ENCODE data around the gene EPM2AIP1. TPM values are rescaled to one million over a fixed set of nuclear protein-coding genes. Genes with fewer than 3 reads are reported as not detected.

The EPM2AIP1 gene
- total and polyA plus RNA-seq, 9 of the 15 experiments (the other 6 are each of a cell fraction or from before 2014, with no cell fraction given), result 6.7 to 44.8 (median 25.2) TPM

- Histone ChIP-seq H3K36me3 (ENCODE audit: control insufficient read depth, insufficient read depth, low read length) (no peaks in the 10 kb centered on the region; the same call in 2 of the 3 replicates), H2AFZ (ENCODE audit: low read depth, low read length) (peak overlapping the region; percentile 30; the same call in 1 of the 2 replicates), H3K9me3 (replicated peaks; ENCODE audit: control insufficient read depth, insufficient read depth, low read depth, low read length) (no peaks in the 10 kb centered on the region), H3K4me1 (replicated peaks in 1 of 2; ENCODE audit: control insufficient read depth in 2 of 2, insufficient read depth in 2 of 2, low read length in 2 of 2) (peaks cover 28 to 44% of the 10 kb centered on the region in 2 experiments), H3K79me2 (ENCODE audit: control insufficient read depth, insufficient read depth, low read length) (no peaks in the 10 kb centered on the region), H4K20me1 (replicated peaks; ENCODE audit: control insufficient read depth, insufficient read depth, low read length) (no peaks in the 10 kb centered on the region), H3K4me2 (ENCODE audit: insufficient read depth, low read length) (peak overlapping the region; percentile 40), H3K4me3 (no peak overlapping the region), H3K9me1 (ENCODE audit: control insufficient read depth, insufficient read depth, low read length) (no peaks in the 10 kb centered on the region), H3K9ac (ENCODE audit: insufficient read depth in 1 of 2, low read depth in 2 of 2, low read length in 2 of 2) (peak overlapping the region in 1 of 2 experiments; percentile 3; a peak in 1 of 4 replicates), H3K27me3 (ENCODE audit: control insufficient read depth in 2 of 2, insufficient read depth in 2 of 2, low read length in 2 of 2) (no peaks in the 10 kb centered on the region), H3K27ac (ENCODE audit: extremely low read depth, low read depth, low read length) (peak overlapping the region; percentile 1; the same call in 2 of the 3 replicates)
- in situ Hi-C loops (cut with MboI), result no loop called here
- ChIA-PET POLR2A (interaction anchor here (0.8 to 4.9 kb wide), 3 partner anchors 10 to 19 kb away, joined by 3 to 29 read pairs (median 5); partner anchors contain the start of genes EPM2AIP1 and MLH1), CTCF (ENCODE audit: low intra/inter-chr PET ratio) (no interaction called here)
- intact Hi-C loops (cut with micrococcal nuclease), result no loop called here
- no TSS peak for BruUV-seq (replicated peaks)
- FAIRE-seq (peak; percentile 19), DNase-seq (ENCODE audit: extremely low read depth in 1 of 4, low spot score in 3 of 4) (peak; percentile 43 to 59 (median 49)), ATAC-seq (no peak; the same call in 2 of the 3 replicates)
- 12% methylated on average over 1 of the region's 1 CpG for WGBS (ENCODE audit: insufficient coverage, low coverage, missing lambda C conversion rate)
- TF ChIP-seq SMARCA4 (IDR thresholded peaks at IDR 0.05) (peak; percentile 20; the same call in 1 of the 2 replicates), TCF3 (CRISPR knock-in tag; IDR thresholded peaks at IDR 0.05) (peak; percentile 67), HEY1 (CRISPR knock-in tag; IDR thresholded peaks at IDR 0.05; ENCODE audit: borderline replicate concordance) (no peak), TEAD4 (IDR thresholded peaks at IDR 0.05; ENCODE audit: low read length) (peak; percentile 41; the same call in 1 of the 2 replicates), TEAD4 (CRISPR knock-in tag; IDR thresholded peaks at IDR 0.05; ENCODE audit: borderline replicate concordance) (no peak), NFYB (IDR thresholded peaks at IDR 0.05; ENCODE audit: extremely low read depth, insufficient read length) (no peak), HMBOX1 (IDR thresholded peaks at IDR 0.05) (peak; percentile 58; the same call in 1 of the 2 replicates), JUN (IDR thresholded peaks at IDR 0.05; ENCODE audit: borderline replicate concordance, low read depth, low read length) (no peak), JUN (CRISPR knock-in tag; IDR thresholded peaks at IDR 0.05; ENCODE audit: borderline replicate concordance) (no peak), ZNF274 (IDR thresholded peaks at IDR 0.05; ENCODE audit: borderline replicate concordance, low read depth, low read length) (no peak), TAL1 (IDR thresholded peaks at IDR 0.05) (peak; percentile 40; the same call in 1 of the 2 replicates), ARID1B (IDR thresholded peaks at IDR 0.05) (peak; percentile 60), CCNT2 (IDR thresholded peaks at IDR 0.05; ENCODE audit: borderline replicate concordance, extremely low read depth, insufficient read length, low read depth, low read length) (peak; percentile 30), DPF2 (IDR thresholded peaks at IDR 0.05) (peak; percentile 44; the same call in 1 of the 2 replicates), SOX6 (IDR thresholded peaks at IDR 0.05) (peak; percentile 62; the same call in 1 of the 2 replicates), CBFA2T3 (IDR thresholded peaks at IDR 0.05) (peak; percentile 81), CBFA2T2 (conservative IDR thresholded peaks at IDR 0.05) (peak; percentile 67)
These were observed 19.8 kb downstream of the EPM2AIP1 start for GRCh38 chr3:36973139-36973538.
